Ishikawa (cell line): ENCODE measurements around the gene RNMT.

Source experiments
- CEBPB ChIP-seq: IDR thresholded peaks from 2 replicates; pipeline ENCODE4 v1.6.1; 2012
- CREB1 ChIP-seq: IDR thresholded peaks from 2 replicates; pipeline ENCODE4 v1.6.1; 2012; ENCODE audit warnings: low read depth
- EGR1 ChIP-seq: IDR thresholded peaks from 2 replicates; pipeline ENCODE4 v1.6.1; 2012
- EP300 ChIP-seq: IDR thresholded peaks from 2 replicates; pipeline ENCODE4 v1.6.1; 2012; ENCODE audit warnings: borderline replicate concordance
- FOXM1 ChIP-seq: IDR thresholded peaks from 2 replicates; pipeline ENCODE4 v1.6.1; 2012; ENCODE audit warnings: low read depth, borderline replicate concordance
- MAX ChIP-seq: IDR thresholded peaks from 2 replicates; pipeline ENCODE4 v1.6.1; 2012
- NFIC ChIP-seq: IDR thresholded peaks from 2 replicates; pipeline ENCODE4 v1.6.1; 2012
- RAD21 ChIP-seq: IDR thresholded peaks from 2 replicates; pipeline ENCODE4 v1.6.1; 2012; ENCODE audit warnings: low read depth
- REST ChIP-seq: IDR thresholded peaks from 2 replicates; pipeline ENCODE4 v1.6.1; 2012; ENCODE audit warnings: low read depth, mild to moderate bottlenecking
- TAF1 ChIP-seq: IDR thresholded peaks from 2 replicates; pipeline ENCODE4 v1.6.1; 2012; ENCODE audit warnings: low read depth, mild to moderate bottlenecking
- TCF12 ChIP-seq: IDR thresholded peaks from 2 replicates; pipeline ENCODE4 v1.6.1; 2012; ENCODE audit warnings: low read depth
- TEAD4 ChIP-seq: IDR thresholded peaks from 2 replicates; pipeline ENCODE4 v1.6.1; 2012
- USF1 ChIP-seq: IDR thresholded peaks from 2 replicates; pipeline ENCODE4 v1.6.1; 2012
- YY1 ChIP-seq: IDR thresholded peaks from 2 replicates; pipeline ENCODE4 v1.6.1; 2012; ENCODE audit warnings: low read depth
- ZBTB7A ChIP-seq: IDR thresholded peaks from 2 replicates; pipeline ENCODE4 v1.6.1; 2012; ENCODE audit warnings: low read depth

Gene RNMT

GRCh38 chr18:13726972-13727331, 479 bp downstream of the RNMT start:
- TF ChIP-seq EGR1 (no peak), TCF12 (no peak), RAD21 (no peak)

- TF ChIP-seq CEBPB (no peak), MAX (no peak), EP300 (no peak), REST (no peak), TAF1 (no peak), FOXM1 (no peak), TEAD4 (no peak), YY1 (no peak), TCF12 (no peak), RAD21 (no peak), ZBTB7A (no peak), EGR1 (no peak), CREB1 (no peak), NFIC (no peak)
Measured at GRCh38 chr18:13730481-13730880, 4.0 kb downstream of the RNMT start.

GRCh38 chr18:13735681-13736080, 9.2 kb downstream of the RNMT start:
- TF ChIP-seq TCF12 = no peak
- TF ChIP-seq REST = no peak
- no peak for TF ChIP-seq CREB1
- TF ChIP-seq TEAD4 = no peak
- TF ChIP-seq EP300 = no peak
- TF ChIP-seq MAX = no peak
- TF ChIP-seq YY1 = no peak
- TF ChIP-seq RAD21 = no peak
- TF ChIP-seq NFIC = no peak
- TF ChIP-seq FOXM1 = no peak
- TF ChIP-seq ZBTB7A = no peak
- no peak for TF ChIP-seq EGR1
- no peak for TF ChIP-seq CEBPB

GRCh38 chr18:13745696-13746095, 19.2 kb downstream of the RNMT start:
- TF ChIP-seq TCF12 (no peak), NFIC (no peak), FOXM1 (no peak), YY1 (no peak)

GRCh38 chr18:13746633-13747032, 20.2 kb downstream of the RNMT start:
- no peak for TF ChIP-seq RAD21
- TF ChIP-seq USF1 = no peak
- no peak for TF ChIP-seq EGR1
- no peak for TF ChIP-seq REST
- no peak for TF ChIP-seq TCF12
- no peak for TF ChIP-seq EP300
- TF ChIP-seq CEBPB = no peak
- TF ChIP-seq TAF1 = no peak
- TF ChIP-seq YY1 = no peak
- TF ChIP-seq MAX = no peak
- TF ChIP-seq FOXM1 = no peak
- TF ChIP-seq NFIC = no peak
- TF ChIP-seq CREB1 = no peak
- no peak for TF ChIP-seq ZBTB7A
